ENCODE data around the gene SYS1. TPM values are rescaled to one million over a fixed set of nuclear protein-coding genes. Genes with fewer than 3 reads are reported as not detected.

The SYS1 gene
- total RNA-seq, 1 experiment from 2014 or later = 19.1 TPM

DNA sequence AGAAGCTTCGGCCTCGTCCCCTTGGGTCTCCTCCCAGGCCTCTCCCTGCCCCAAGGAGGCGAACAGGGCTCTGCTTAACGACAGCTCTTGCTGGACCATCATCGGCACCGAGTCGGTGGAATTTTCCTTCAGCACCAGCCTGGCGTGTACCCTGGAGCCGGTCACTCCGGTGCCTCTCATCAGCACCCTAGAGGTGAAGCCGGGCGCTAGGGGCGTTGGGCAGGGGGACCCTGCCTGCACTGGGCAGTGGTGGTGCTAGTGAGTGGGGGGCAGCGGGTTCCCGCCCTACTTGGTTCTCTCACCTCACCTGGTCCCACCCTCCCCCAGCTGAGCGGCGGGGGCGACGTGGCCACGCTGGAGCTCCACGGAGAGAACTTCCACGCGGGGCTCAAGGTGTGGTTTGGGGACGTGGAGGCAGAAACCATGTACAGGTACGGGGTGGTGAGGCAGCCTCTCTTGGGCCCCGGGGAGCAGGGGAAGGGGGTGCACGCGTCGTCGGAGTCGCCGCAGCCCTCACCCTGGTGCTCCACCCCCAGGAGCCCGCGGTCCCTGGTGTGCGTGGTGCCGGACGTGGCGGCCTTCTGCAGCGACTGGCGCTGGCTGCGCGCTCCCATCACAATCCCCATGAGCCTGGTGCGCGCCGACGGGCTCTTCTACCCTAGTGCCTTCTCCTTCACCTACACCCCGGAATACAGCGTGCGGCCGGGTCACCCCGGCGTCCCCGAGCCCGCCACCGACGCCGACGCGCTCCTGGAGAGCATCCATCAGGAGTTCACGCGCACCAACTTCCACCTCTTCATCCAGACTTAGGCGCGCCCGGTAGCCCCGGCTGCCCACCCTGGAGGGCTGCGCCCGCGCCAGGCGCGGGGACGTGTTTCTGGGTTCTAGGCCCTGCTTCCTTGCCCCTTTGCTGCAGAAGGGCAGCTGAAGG is 46.5 kb upstream of the SYS1 start:
- TF ChIP-seq, protein P1, sequence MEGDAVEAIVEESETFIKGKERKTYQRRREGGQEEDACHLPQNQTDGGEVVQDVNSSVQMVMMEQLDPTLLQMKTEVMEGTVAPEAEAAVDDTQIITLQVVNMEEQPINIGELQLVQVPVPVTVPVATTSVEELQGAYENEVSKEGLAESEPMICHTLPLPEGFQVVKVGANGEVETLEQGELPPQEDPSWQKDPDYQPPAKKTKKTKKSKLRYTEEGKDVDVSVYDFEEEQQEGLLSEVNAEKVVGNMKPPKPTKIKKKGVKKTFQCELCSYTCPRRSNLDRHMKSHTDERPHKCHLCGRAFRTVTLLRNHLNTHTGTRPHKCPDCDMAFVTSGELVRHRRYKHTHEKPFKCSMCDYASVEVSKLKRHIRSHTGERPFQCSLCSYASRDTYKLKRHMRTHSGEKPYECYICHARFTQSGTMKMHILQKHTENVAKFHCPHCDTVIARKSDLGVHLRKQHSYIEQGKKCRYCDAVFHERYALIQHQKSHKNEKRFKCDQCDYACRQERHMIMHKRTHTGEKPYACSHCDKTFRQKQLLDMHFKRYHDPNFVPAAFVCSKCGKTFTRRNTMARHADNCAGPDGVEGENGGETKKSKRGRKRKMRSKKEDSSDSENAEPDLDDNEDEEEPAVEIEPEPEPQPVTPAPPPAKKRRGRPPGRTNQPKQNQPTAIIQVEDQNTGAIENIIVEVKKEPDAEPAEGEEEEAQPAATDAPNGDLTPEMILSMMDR (IDR thresholded peaks at IDR 0.05; ENCODE audit: unreplicated experiment) = no peak
- Mint-ChIP-seq H3K9me3 (ENCODE audit: unreplicated experiment) (no peaks in the 10 kb centered on the region), H3K4me3 (ENCODE audit: unreplicated experiment) (no peak overlapping the region), H3K27me3 (ENCODE audit: insufficient read depth, unreplicated experiment) (no peaks in the 10 kb centered on the region), H3K36me3 (ENCODE audit: insufficient read depth, unreplicated experiment) (no peaks in the 10 kb centered on the region), H3K27ac (ENCODE audit: low read depth, unreplicated experiment) (no peak overlapping the region), H3K4me1 (ENCODE audit: insufficient read depth, unreplicated experiment) (peaks cover 6% of the 10 kb centered on the region)
- DNase-seq (ENCODE audit: unreplicated experiment) = no peak
- CTCF ChIA-PET = interaction anchor here (0.6 to 5.3 kb wide), 14 partner anchors 19 to 455 kb away, joined by 3 to 113 read pairs (median 4); partner anchors contain the start of genes PIGT and SYS1
- no TSS peak for BruUV-seq (replicated peaks)
- POLR2A ChIA-PET = interaction anchor here (0.6 kb wide), 1 partner anchor 11 kb away, joined by 3 read pairs; no protein-coding TSS in a partner anchor
- intact Hi-C loops (cut with micrococcal nuclease) = no loop called here

DNA sequence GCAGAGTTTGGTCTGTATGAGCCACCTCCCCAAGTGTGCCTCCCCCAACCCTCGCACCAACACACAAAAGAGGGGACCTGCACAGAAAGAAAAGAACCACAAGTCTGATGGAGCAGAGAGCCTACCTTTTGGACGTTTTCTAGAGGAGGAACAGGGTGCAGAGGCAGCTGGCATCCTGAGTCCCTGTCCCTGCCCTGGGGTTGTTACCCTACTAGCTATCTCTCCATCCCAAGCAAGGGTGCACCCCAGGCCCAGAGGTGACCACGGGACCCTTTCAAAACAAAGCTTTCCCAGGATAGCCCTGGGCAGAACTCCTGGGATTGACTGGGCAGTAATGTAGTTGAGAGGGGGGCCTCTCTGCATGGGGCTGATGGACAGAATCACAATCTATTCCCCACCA is 45.1 kb upstream of the SYS1 start:
- intact Hi-C loops (cut with micrococcal nuclease) = loop anchor here (2.0 kb wide), 1 partner anchor 45 kb away; the partner anchor contains the start of gene SYS1

DNA sequence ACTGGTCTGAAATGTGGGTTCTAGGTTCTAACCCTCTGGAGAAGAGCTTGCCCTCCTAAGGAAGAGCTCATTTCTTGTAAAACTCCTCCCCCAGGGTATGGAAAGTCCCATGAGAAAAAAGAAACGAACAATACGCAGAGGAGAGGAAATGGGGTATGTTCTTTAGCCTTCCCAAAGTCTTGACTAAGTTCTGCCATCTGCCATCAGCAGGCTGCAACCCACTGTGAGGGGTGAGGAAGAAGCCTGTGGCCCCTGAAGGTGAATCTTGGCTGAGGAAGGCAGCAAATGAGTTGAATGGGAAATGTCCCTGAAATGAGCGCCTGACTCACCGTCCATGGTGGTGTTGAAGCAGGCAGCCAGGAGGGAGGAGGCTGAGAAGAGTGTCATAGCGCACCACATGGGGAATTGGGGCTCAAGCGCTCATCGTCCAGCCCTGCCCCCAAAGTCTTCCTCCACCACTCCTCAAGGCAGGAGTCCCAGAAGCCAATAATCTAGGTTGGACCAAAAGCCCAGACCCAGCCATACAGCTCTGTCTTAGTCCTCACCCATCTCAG is 44.5 kb upstream of the SYS1 start:
- Mint-ChIP-seq H3K4me3 (ENCODE audit: unreplicated experiment) (no peak overlapping the region), H3K4me1 (ENCODE audit: insufficient read depth, unreplicated experiment) (peaks cover 6% of the 10 kb centered on the region), H3K27me3 (ENCODE audit: insufficient read depth, unreplicated experiment) (no peaks in the 10 kb centered on the region), H3K36me3 (ENCODE audit: insufficient read depth, unreplicated experiment) (no peaks in the 10 kb centered on the region), H3K27ac (ENCODE audit: low read depth, unreplicated experiment) (no peak overlapping the region), H3K9me3 (ENCODE audit: unreplicated experiment) (no peaks in the 10 kb centered on the region)
- CTCF ChIA-PET = interaction anchor here (0.6 to 7.6 kb wide), 65 partner anchors 9 to 1369 kb away, joined by 3 to 158 read pairs (median 4); partner anchors contain the start of genes PIGT, SYS1 and WFDC10A
- DNase-seq (ENCODE audit: unreplicated experiment) = no peak
- POLR2A ChIA-PET = interaction anchor here (0.7 to 37.4 kb wide), 9 partner anchors 17 to 461 kb away, joined by 3 to 1328 read pairs (median 7); partner anchors contain the start of genes PIGT, SDC4 and SYS1
- intact Hi-C loops (cut with micrococcal nuclease) = loop anchor here (2.0 kb wide), 1 partner anchor 44 kb away; the partner anchor contains the start of gene SYS1
- no TSS peak for BruUV-seq (replicated peaks)
- TF ChIP-seq, protein P1 (IDR thresholded peaks at IDR 0.05; ENCODE audit: unreplicated experiment) = no peak

More for the DNA sequence above, 45.1 kb upstream of the SYS1 start:
- H3K4me3 Mint-ChIP-seq (ENCODE audit: unreplicated experiment) = no peak overlapping the region
- no peaks in the 10 kb centered on the region for H3K36me3 Mint-ChIP-seq (ENCODE audit: insufficient read depth, unreplicated experiment)
- no TSS peak for BruUV-seq (replicated peaks)
- H3K9me3 Mint-ChIP-seq (ENCODE audit: unreplicated experiment) = no peaks in the 10 kb centered on the region
- H3K4me1 Mint-ChIP-seq (ENCODE audit: insufficient read depth, unreplicated experiment) = peaks cover 6% of the 10 kb centered on the region
- H3K27ac Mint-ChIP-seq (ENCODE audit: low read depth, unreplicated experiment) = no peak overlapping the region
- POLR2A ChIA-PET = interaction anchor here (0.7 to 37.4 kb wide), 5 partner anchors 42 to 461 kb away, joined by 3 to 1328 read pairs (median 7); partner anchors contain the start of genes PIGT, SDC4 and SYS1
- no peak for DNase-seq (ENCODE audit: unreplicated experiment)
- no peaks in the 10 kb centered on the region for H3K27me3 Mint-ChIP-seq (ENCODE audit: insufficient read depth, unreplicated experiment)
- CTCF ChIA-PET = interaction anchor here (0.5 to 7.6 kb wide), 23 partner anchors 9 to 1126 kb away, joined by 3 to 158 read pairs (median 5); partner anchors contain the start of genes PIGT and SYS1
- TF ChIP-seq, protein P1 (IDR thresholded peaks at IDR 0.05; ENCODE audit: unreplicated experiment) = no peak
